Kidney (tissue), 14 donors: Measurements from ENCODE around the gene MAS1. TPM values are rescaled to one million over a fixed set of nuclear protein-coding genes. Genes with fewer than 3 reads are reported as not detected.

Experiments used
- DNase-seq, 5 donors: peaks; one replicate each; pipeline ENCODE4 v3.0.0-alpha.2; 2013 to 2020
- FAIRE-seq: peaks from 2 replicates; lab custom pipeline; 2012; peaks lifted over from hg19 to GRCh38; lab: Jason Lieb, UNC
- H3K27ac ChIP-seq, 2 donors: one replicate each; pipeline ENCODE4 v1.7.0; 2013; ENCODE audit warnings: low read depth in 2 of 2, low read length in 2 of 2, inconsistent platforms in 1 of 2
- H3K27me3 ChIP-seq: one replicate; pipeline ENCODE4 v1.7.1; 2013; ENCODE audit warnings: low read length, inconsistent platforms; ENCODE audit not compliant: control insufficient read depth, insufficient read depth
- H3K36me3 ChIP-seq, 3 donors: one replicate each; pipeline versions ENCODE4 v1.7.0 to v1.7.1; 2013; ENCODE audit warnings: low read length in 3 of 3, control low read depth in 1 of 3, inconsistent platforms in 1 of 3; ENCODE audit not compliant: insufficient read depth in 3 of 3, control insufficient read depth in 2 of 3
- H3K4me1 ChIP-seq, 3 donors: one replicate each; pipeline versions ENCODE4 v1.7.0 to v1.7.1; 2013; ENCODE audit warnings: low read length in 3 of 3, inconsistent platforms in 1 of 3, low read depth in 1 of 3; ENCODE audit not compliant: control insufficient read depth in 2 of 3, insufficient read depth in 2 of 3
- H3K4me3 ChIP-seq, 3 donors: one replicate each; pipeline versions ENCODE4 v1.7.0 to v1.8.1; 2013; ENCODE audit warnings: low read length in 3 of 3, control low read depth in 1 of 3, inconsistent platforms in 1 of 3
- H3K9ac ChIP-seq, 3 donors: one replicate each; pipeline versions ENCODE4 v1.7.0 to v1.7.1; 2013; ENCODE audit warnings: low read length in 3 of 3, control low read depth in 1 of 3, inconsistent platforms in 1 of 3
- H3K9me3 ChIP-seq, 3 donors: one replicate each; pipeline versions ENCODE4 v1.7.0 to v1.7.1; 2013; ENCODE audit warnings: low read length in 3 of 3, control low read depth in 1 of 3, inconsistent platforms in 1 of 3; ENCODE audit not compliant: control insufficient read depth in 2 of 3, insufficient read depth in 1 of 3
- intact Hi-C: fragments of 100-400 bp; cut with DNase I; formaldehyde crosslinking; loops from one replicate; pipeline ENCODE4 v1.11.1; 2022
- polyA plus RNA-seq: library from polyadenylated mRNA; stranded (reverse); fragments of 350-450 nt; fragmentation: Illumina TruSeq; extraction: RNeasy Lipid Tissue Mini Kit (QIAGEN cat#74804); gene quantifications from one replicate; pipeline ENCODE4 v1.2.3, GENCODE V29; 2014; ENCODE audit warnings: low read depth, low replicate concordance; ENCODE audit not compliant: insufficient read depth
- total RNA-seq: library from RNA; stranded (reverse); fragmentation: NEBNext Ultra II Directional; extraction: Animal tissue kit (Norgen Biotek cat#: 25700); gene quantifications from one replicate; pipeline ENCODE4 v1.2.1, GENCODE V29; 2021
- TF ChIP-seq, protein P1 (sequence below): IDR thresholded peaks from 3 replicates; pipeline ENCODE4 v1.5.1; 2012; ENCODE audit warnings: mild to moderate bottlenecking, moderate library complexity, borderline replicate concordance; ENCODE audit not compliant: insufficient read depth; ENCODE audit errors: extremely low read depth
- donor health status: control.
- donor health status: control.
- donor health status: control.
- donor health status: control.
- donor health status: control.
- donor health status: DM: yes; HTN: yes; CAD: no.
- donor health status: Normal renal cell carcinoma (clear cell type).

Gene MAS1
- total and polyA plus RNA-seq, 2 donors from 2014 or later, result not detected

DNA sequence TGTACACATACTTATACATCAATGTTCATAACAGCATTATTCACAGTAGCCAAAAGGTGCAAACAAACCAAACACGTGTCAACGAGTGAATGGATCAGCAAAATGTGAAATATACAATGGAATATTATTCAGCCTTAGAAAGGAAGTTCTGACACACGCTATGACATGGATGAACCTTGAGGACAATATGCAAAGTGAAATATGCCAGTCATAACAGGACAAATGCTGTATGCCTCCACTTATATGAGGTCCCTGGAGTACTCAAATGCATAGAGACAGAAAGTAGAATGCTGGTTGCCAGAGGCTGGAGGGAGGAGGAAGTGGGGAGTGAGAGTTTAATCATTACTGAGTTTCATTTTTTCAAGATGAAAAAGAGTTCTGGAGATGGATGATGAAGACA, 40.3 kb downstream of the MAS1 start:
- peaks cover 0 to 10% (median 6%) of the 10 kb centered on the region in 3 donors for H3K4me1 ChIP-seq
- TF ChIP-seq, protein P1, sequence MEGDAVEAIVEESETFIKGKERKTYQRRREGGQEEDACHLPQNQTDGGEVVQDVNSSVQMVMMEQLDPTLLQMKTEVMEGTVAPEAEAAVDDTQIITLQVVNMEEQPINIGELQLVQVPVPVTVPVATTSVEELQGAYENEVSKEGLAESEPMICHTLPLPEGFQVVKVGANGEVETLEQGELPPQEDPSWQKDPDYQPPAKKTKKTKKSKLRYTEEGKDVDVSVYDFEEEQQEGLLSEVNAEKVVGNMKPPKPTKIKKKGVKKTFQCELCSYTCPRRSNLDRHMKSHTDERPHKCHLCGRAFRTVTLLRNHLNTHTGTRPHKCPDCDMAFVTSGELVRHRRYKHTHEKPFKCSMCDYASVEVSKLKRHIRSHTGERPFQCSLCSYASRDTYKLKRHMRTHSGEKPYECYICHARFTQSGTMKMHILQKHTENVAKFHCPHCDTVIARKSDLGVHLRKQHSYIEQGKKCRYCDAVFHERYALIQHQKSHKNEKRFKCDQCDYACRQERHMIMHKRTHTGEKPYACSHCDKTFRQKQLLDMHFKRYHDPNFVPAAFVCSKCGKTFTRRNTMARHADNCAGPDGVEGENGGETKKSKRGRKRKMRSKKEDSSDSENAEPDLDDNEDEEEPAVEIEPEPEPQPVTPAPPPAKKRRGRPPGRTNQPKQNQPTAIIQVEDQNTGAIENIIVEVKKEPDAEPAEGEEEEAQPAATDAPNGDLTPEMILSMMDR, result no peak
- no peak for DNase-seq
- H3K9ac ChIP-seq, result no peak overlapping the region
- H3K27me3 ChIP-seq, result no peaks in the 10 kb centered on the region
- H3K27ac ChIP-seq, result no peak overlapping the region
- H3K4me3 ChIP-seq, result no peak overlapping the region
- no peaks in the 10 kb centered on the region for H3K36me3 ChIP-seq
- no peaks in the 10 kb centered on the region for H3K9me3 ChIP-seq
- intact Hi-C loops, result no loop called here
- FAIRE-seq, result no peak

DNA sequence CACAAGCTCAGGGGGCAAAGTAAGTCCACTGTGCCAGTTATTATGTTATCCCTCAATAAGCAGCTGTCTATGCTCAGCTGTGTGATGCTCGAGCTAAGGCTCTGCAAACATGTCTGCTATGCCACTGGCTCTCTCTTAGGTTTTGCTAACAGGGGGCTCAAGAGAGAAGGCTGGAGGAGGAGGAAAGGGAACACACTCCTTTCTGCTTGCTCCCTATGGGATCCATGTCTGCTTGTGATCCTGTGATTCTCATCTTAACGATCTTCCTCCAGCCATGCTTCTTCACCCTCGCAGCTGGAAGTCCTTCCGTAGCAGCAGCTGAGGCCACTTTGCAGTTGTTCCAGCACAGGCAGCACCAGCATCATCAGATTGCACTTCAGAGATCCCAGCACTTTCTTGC, 41.1 kb downstream of the MAS1 start:
- intact Hi-C loops, result no loop called here

DNA sequence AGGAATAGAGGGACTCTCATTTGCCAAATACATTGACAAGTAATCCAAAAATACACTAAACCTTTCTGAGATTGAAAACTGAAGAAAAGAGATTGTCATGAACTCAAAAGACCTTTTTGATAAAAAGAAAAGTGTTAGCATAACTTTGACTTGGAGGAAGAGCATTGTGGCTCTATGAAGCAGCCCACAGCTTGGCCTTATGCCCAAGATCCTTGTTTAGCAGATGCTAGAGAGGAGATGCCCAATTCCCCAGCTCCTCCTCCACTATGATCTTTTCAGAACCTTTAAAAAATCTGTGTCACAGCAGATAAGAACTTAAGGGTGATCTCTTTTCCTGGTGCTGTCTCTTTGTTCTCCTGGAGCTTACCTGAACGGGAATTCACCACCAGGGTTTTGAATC, 42.3 kb downstream of the MAS1 start:
- TF ChIP-seq, protein P1, result no peak
- no peak for FAIRE-seq

More for the DNA sequence above, 41.1 kb downstream of the MAS1 start:
- no peaks in the 10 kb centered on the region for H3K9me3 ChIP-seq
- TF ChIP-seq, protein P1, result no peak
- H3K27me3 ChIP-seq, result no peaks in the 10 kb centered on the region
- peaks cover 0 to 10% (median 6%) of the 10 kb centered on the region in 3 donors for H3K4me1 ChIP-seq
- no peak overlapping the region for H3K27ac ChIP-seq
- H3K9ac ChIP-seq, result no peak overlapping the region
- H3K4me3 ChIP-seq, result no peak overlapping the region
- FAIRE-seq (no peak), DNase-seq (peak in 1 of 5 donors; percentile 8)
- H3K36me3 ChIP-seq, result no peaks in the 10 kb centered on the region

DNA sequence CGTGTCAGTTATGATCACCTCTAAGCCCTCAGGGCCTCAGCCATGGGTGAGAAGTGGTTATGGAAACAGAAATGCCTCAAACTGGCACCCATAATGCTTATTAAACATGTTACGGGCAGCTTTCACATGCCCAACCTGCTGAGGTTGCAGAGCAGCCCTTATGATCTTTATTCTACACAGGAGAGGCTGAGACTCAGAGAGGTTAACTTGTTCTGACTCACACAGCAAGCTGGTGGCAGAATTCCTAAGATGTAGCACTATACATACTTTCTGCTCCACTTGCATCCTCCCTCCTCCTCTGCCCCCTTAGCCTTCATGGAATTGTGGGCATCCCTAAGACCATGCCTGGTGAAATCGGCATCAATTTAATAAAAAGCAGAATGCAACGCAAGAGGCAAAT, 43.4 kb downstream of the MAS1 start:
- Histone ChIP-seq H3K4me1 (peaks cover 0 to 10% (median 6%) of the 10 kb centered on the region in 3 donors), H3K27me3 (no peaks in the 10 kb centered on the region), H3K27ac (no peak overlapping the region), H3K9ac (no peak overlapping the region), H3K36me3 (no peaks in the 10 kb centered on the region), H3K9me3 (no peaks in the 10 kb centered on the region), H3K4me3 (no peak overlapping the region)
- FAIRE-seq (no peak), DNase-seq (no peak)
- intact Hi-C loops, result no loop called here
- TF ChIP-seq, protein P1, result no peak

More for the DNA sequence above, 42.3 kb downstream of the MAS1 start:
- Histone ChIP-seq H3K27me3 (no peaks in the 10 kb centered on the region), H3K4me1 (peaks cover 0 to 10% (median 6%) of the 10 kb centered on the region in 3 donors), H3K27ac (no peak overlapping the region), H3K9ac (no peak overlapping the region), H3K4me3 (no peak overlapping the region), H3K9me3 (no peaks in the 10 kb centered on the region), H3K36me3 (no peaks in the 10 kb centered on the region)
- no peak for DNase-seq
- intact Hi-C loops, result no loop called here
